T-helper 1 cell (primary cell): ENCODE results near the gene PHKA2.
"Not testable (repeated sequence)": the region's sequence is repeated elsewhere in the genome, so short reads cannot be mapped to it uniquely, and the experiment has no call there.

Experiments
- DNase-seq, 5 donors: peaks; one replicate each; pipeline ENCODE4 v3.0.0-alpha.2; 2012 to 2020

PHKA2 gene

DNA sequence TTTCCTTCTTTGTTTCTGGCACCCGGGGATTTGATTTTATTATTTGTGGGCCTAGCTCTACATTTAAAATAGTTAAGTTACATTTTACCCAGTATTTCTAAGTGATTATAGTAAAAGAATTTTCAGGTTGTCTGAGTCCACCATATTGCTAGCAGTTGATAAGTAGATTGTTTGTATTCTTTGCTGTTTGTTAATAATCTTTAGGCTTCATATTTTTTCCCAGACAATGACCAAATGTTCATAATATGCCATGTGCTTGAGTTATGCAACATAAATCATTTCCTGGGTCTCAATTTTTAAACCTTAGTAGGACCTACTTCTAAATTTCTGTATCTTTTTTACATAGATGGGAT, 127.3 kb downstream of the PHKA2 start:
- DNase-seq = no peak

- no peak for DNase-seq
Measured at GRCh38 chrX:18855919-18856644, 127.8 kb downstream of the PHKA2 start.

DNA sequence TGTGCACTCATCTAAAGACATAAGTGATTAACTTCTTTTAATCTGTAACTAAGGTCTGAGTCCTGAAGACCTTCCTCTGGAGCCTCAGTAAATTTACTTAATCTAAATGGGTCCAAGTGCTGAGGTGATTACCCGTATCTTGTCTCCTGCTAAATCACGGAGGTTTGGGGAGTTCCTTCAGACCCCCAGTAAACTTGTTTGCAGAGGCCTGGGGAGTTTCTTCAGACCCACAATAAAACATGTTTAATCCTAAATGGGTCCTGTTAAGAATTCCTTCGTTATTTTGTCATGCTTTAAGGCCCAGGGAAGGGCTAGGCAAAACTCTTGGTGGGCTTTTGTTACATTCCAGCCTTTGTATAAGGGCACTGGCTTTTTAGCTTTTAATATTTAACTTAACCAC, 136.0 kb downstream of the PHKA2 start:
- DNase-seq = not testable (repeated sequence)
